PC-9 (cell line): ENCODE results near the gene RBFOX1. TPM values are rescaled to one million over a fixed set of nuclear protein-coding genes. Genes with fewer than 3 reads are reported as not detected.

Source experiments
- BruUV-seq: library from RNA; stranded (reverse); fragments of 400-500 nt; replicated peaks from 2 replicates; lab custom pipeline; 2021; lab: Mats Ljungman, UMichigan
- CTCF ChIA-PET: fragments of 300-600 bp; sonication (Branson Sonifier 250); formaldehyde crosslinking; loops from one replicate; lab custom pipeline; 2022; ENCODE audit warnings: antibody characterized with exemption; lab: Charles Lee
- POLR2A ChIA-PET: fragments of 300-600 bp; sonication (Branson Sonifier 250); formaldehyde crosslinking; loops from one replicate; lab custom pipeline; 2022; ENCODE audit warnings: antibody characterized with exemption; ENCODE audit not compliant: unreplicated experiment; lab: Charles Lee
- DNase-seq, 2 experiments: peaks; one replicate each; pipeline versions ENCODE4 v3.0.0 to v3.0.0-alpha.2; 2015 to 2022; ENCODE audit warnings: mixed read lengths in 1 of 2
- H2AFZ ChIP-seq: fragments of 200-600 bp; sonication (generic); 2 replicates; pipeline ENCODE4 v1.8.1; 2017; ENCODE audit warnings: antibody characterized with exemption
- H3F3A ChIP-seq: fragments of 200-600 bp; sonication (generic); 2 replicates; pipeline ENCODE4 v1.8.1; 2017; ENCODE audit warnings: antibody characterized with exemption, mild to moderate bottlenecking, low read depth; ENCODE audit not compliant: insufficient read depth
- H3K27ac ChIP-seq: fragments of 200-600 bp; sonication (generic); 2 replicates; pipeline ENCODE4 v1.6.1; 2016; ENCODE audit warnings: mixed run types
- H3K27me3 ChIP-seq: fragments of 200-600 bp; sonication (generic); 2 replicates; pipeline ENCODE4 v1.6.1; 2016; ENCODE audit warnings: low read depth, mixed run types; ENCODE audit not compliant: insufficient read depth
- H3K36me3 ChIP-seq: fragments of 200-600 bp; sonication (generic); 2 replicates; pipeline ENCODE4 v1.6.1; 2016; ENCODE audit warnings: low read depth, mixed run types
- H3K4me1 ChIP-seq: fragments of 200-600 bp; sonication (generic); replicated peaks from 2 replicates; pipeline ENCODE4 v1.6.1; 2016; ENCODE audit warnings: mixed run types; ENCODE audit not compliant: insufficient read depth
- H3K4me2 ChIP-seq: fragments of 200-600 bp; sonication (generic); 2 replicates; pipeline ENCODE4 v1.6.1; 2017; ENCODE audit warnings: mixed run types
- H3K4me3 ChIP-seq: fragments of 200-600 bp; sonication (generic); 2 replicates; pipeline ENCODE4 v1.6.1; 2016; ENCODE audit warnings: mixed run types
- H3K79me2 ChIP-seq: fragments of 200-600 bp; sonication (generic); 2 replicates; pipeline ENCODE4 v1.6.1; 2017; ENCODE audit warnings: low read depth, mixed run types
- H3K9me2 ChIP-seq: fragments of 200-600 bp; sonication (generic); 2 replicates; pipeline ENCODE4 v1.8.1; 2017; ENCODE audit warnings: mild to moderate bottlenecking; ENCODE audit not compliant: insufficient read depth
- H3K9me3 ChIP-seq: fragments of 200-600 bp; sonication (generic); 2 replicates; pipeline ENCODE4 v1.8.1; 2016; ENCODE audit warnings: low read depth; ENCODE audit not compliant: insufficient read depth
- H4K20me1 ChIP-seq: fragments of 200-600 bp; sonication (generic); 2 replicates; pipeline ENCODE4 v1.8.1; 2017; ENCODE audit not compliant: insufficient read depth
- EZH2 ChIP-seq: fragments of 200-600 bp; sonication (generic); IDR thresholded peaks from 2 replicates; pipeline ENCODE4 v1.8.0; 2017; ENCODE audit warnings: antibody characterized with exemption, low read depth
- intact Hi-C: fragments of 100-400 bp; cut with micrococcal nuclease; formaldehyde crosslinking; loops from one replicate; pipeline ENCODE4 v1.10.0; 2022; ENCODE audit not compliant: unreplicated experiment
- total RNA-seq: library from RNA; stranded (reverse); gene quantifications from 2 replicates; pipeline ENCODE4 v1.2.3, GENCODE V29; 2021
- TF ChIP-seq, protein P1 (sequence below): fragments of 200-600 bp; sonication (generic); conservative IDR thresholded peaks from 2 replicates; pipeline ENCODE4 v1.6.1; 2017; ENCODE audit warnings: mixed run types, antibody characterized with exemption, mild to moderate bottlenecking, moderate library complexity

RBFOX1 gene
- total RNA-seq, 1 experiment from 2014 or later: not detected

DNA sequence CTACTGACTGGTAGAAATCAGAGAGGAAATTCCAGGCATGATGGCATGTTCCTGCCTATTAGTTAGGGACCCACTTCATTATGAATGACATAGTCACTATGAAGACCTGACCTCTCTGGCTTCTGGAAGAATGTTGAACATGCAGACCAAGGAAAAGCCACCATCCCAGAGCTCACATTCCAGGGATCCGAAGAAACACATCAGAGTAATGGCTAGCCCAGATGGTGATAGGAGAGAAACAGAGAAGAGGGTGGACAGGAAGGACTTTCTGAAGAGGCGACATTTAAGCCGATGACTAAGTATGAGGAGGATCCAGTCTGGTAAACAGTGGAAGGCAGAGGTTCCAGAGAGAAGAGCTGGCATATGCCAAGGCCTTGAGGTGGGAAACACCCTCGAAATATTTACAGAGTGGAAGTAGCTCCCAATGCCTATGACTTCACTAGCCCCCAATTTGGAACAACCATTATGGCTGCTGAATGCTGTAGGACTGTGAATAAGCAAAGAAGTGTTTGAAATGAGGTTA is 216.2 kb downstream of the RBFOX1 start:
- ChIA-PET CTCF (no interaction called here), POLR2A (no interaction called here)
- BruUV-seq: no TSS peak
- no peak for DNase-seq
- intact Hi-C loops: no loop called here
- H3K27me3 ChIP-seq: peaks cover 12% of the 10 kb centered on the region; the same call in 1 of the 2 replicates
- no peaks in the 10 kb centered on the region for H3K79me2 ChIP-seq
- no peak overlapping the region for H3K4me2 ChIP-seq
- no peaks in the 10 kb centered on the region for H3K36me3 ChIP-seq
- H3F3A ChIP-seq: no peaks in the 10 kb centered on the region
- H3K9me3 ChIP-seq: no peaks in the 10 kb centered on the region
- no peak overlapping the region for H3K4me3 ChIP-seq
- TF ChIP-seq, protein P1, sequence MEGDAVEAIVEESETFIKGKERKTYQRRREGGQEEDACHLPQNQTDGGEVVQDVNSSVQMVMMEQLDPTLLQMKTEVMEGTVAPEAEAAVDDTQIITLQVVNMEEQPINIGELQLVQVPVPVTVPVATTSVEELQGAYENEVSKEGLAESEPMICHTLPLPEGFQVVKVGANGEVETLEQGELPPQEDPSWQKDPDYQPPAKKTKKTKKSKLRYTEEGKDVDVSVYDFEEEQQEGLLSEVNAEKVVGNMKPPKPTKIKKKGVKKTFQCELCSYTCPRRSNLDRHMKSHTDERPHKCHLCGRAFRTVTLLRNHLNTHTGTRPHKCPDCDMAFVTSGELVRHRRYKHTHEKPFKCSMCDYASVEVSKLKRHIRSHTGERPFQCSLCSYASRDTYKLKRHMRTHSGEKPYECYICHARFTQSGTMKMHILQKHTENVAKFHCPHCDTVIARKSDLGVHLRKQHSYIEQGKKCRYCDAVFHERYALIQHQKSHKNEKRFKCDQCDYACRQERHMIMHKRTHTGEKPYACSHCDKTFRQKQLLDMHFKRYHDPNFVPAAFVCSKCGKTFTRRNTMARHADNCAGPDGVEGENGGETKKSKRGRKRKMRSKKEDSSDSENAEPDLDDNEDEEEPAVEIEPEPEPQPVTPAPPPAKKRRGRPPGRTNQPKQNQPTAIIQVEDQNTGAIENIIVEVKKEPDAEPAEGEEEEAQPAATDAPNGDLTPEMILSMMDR: no peak
- TF ChIP-seq EZH2: no peak
- no peaks in the 10 kb centered on the region for H3K4me1 ChIP-seq
- no peaks in the 10 kb centered on the region for H4K20me1 ChIP-seq
- no peak overlapping the region for H2AFZ ChIP-seq
- H3K9me2 ChIP-seq: no peaks in the 10 kb centered on the region
- no peak overlapping the region for H3K27ac ChIP-seq

DNA sequence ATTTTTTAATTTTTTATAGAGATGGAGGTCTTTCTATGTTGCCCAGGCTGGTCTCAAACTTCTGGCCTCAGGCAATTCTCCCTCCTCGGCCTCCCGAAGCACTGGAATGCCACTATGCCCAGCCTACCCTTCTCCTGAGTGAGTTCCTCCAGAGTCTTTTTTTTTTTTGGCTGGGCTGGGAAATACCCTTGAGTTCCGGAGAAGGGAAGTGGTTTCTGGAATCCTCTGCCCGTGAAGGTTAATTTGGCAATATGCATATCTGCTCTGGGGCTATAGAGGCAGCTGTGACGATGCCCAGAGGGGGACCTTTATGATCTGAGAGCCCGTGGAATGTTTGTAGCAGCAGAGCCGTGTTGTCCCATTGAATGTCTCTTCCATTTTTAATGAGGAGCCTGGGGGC is 217.5 kb downstream of the RBFOX1 start:
- BruUV-seq: no TSS peak
- Histone ChIP-seq H3K9me3 (no peaks in the 10 kb centered on the region), H3K27ac (no peak overlapping the region), H3K4me1 (no peaks in the 10 kb centered on the region), H2AFZ (no peak overlapping the region), H3K4me3 (no peak overlapping the region), H3K9me2 (no peaks in the 10 kb centered on the region), H3K27me3 (peaks cover 12% of the 10 kb centered on the region; the same call in 1 of the 2 replicates), H3K4me2 (no peak overlapping the region), H3F3A (no peaks in the 10 kb centered on the region), H4K20me1 (no peaks in the 10 kb centered on the region), H3K79me2 (no peaks in the 10 kb centered on the region), H3K36me3 (no peaks in the 10 kb centered on the region)
- no peak for DNase-seq
- ChIA-PET CTCF (no interaction called here), POLR2A (no interaction called here)
- intact Hi-C loops: no loop called here
- TF ChIP-seq, protein P1: no peak
- TF ChIP-seq EZH2: no peak

DNA sequence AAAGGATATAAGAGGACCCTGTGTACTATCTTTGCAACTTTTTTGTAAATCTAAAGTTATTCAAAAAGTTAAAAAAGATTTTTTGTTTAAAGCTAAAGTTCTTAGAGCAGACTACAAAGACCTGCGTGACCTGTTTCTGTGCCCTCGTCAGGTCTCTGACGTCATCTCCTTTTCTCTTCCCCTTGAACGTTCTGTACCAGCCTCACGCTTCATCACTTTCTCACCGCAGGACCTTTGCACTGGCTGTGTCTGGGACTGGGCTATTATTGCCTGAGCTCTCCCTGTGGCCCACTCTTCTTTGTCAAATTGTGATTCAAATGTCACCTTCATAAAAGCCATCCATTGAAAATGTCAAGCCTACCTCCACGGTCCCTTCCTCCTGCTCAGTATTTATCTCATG is 222.8 kb downstream of the RBFOX1 start:
- ChIA-PET CTCF (no interaction called here), POLR2A (no interaction called here)
- Histone ChIP-seq H3K4me3 (no peak overlapping the region), H3K79me2 (no peaks in the 10 kb centered on the region), H3K36me3 (no peaks in the 10 kb centered on the region), H4K20me1 (no peaks in the 10 kb centered on the region), H3F3A (no peaks in the 10 kb centered on the region), H3K9me2 (no peaks in the 10 kb centered on the region), H2AFZ (no peak overlapping the region), H3K9me3 (no peaks in the 10 kb centered on the region), H3K27me3 (peaks cover 2% of the 10 kb centered on the region), H3K4me1 (no peaks in the 10 kb centered on the region), H3K4me2 (no peak overlapping the region), H3K27ac (no peak overlapping the region)
- no TSS peak for BruUV-seq
- no peak for DNase-seq
- TF ChIP-seq, protein P1: no peak
- TF ChIP-seq EZH2: no peak
- intact Hi-C loops: no loop called here
